IMR-90 (cell line): Measurements from ENCODE around the gene PYGO2. TPM values are rescaled to one million over a fixed set of nuclear protein-coding genes. Genes with fewer than 3 reads are reported as not detected.

Source experiments
- ATAC-seq: fragments of 200-7000 bp; cut with Tn5 transposase; 2 replicates; pipeline ENCODE4 v1.9.1; 2020; ENCODE audit warnings: low read depth, mild to moderate bottlenecking, moderate library complexity
- BruUV-seq: library from RNA; stranded (reverse); fragments of 400-500 nt; replicated peaks from 2 replicates; lab custom pipeline; 2021; lab: Mats Ljungman, UMichigan
- CTCF ChIA-PET: fragments of 300-600 bp; formaldehyde crosslinking; extraction: SDS; loops from one replicate; lab custom pipeline; 2021; ENCODE audit warnings: antibody characterized with exemption; lab: Yijun Ruan, JAX
- POLR2A ChIA-PET: fragments of 300-600 bp; sonication (Branson Sonifier 250); formaldehyde crosslinking; loops from one replicate; lab custom pipeline; 2022; ENCODE audit warnings: antibody characterized with exemption; ENCODE audit not compliant: unreplicated experiment; lab: Charles Lee
- DNase-seq: peaks from one replicate; pipeline ENCODE4 v3.0.0; 2013
- H2AFZ ChIP-seq: replicated peaks from 2 replicates; pipeline ENCODE3; 2013; ENCODE audit warnings: low read length, mild to moderate bottlenecking; ENCODE audit not compliant: poor library complexity
- H2AK5ac ChIP-seq: 2 replicates; pipeline ENCODE4 v1.6.1; 2013; ENCODE audit warnings: low read depth, low read length, inconsistent platforms
- H2AK9ac ChIP-seq: replicated peaks from 2 replicates; pipeline ENCODE3; 2013; ENCODE audit warnings: mild to moderate bottlenecking, low read depth, low read length, moderate library complexity; ENCODE audit not compliant: poor library complexity
- H2BK120ac ChIP-seq: 2 replicates; pipeline ENCODE4 v1.6.1; 2013; ENCODE audit warnings: low read depth, low read length, inconsistent platforms
- H2BK15ac ChIP-seq: 3 replicates; pipeline ENCODE4 v1.6.1; 2013; ENCODE audit warnings: low read depth, low read length, inconsistent platforms
- H2BK20ac ChIP-seq: 2 replicates; pipeline ENCODE4 v1.6.1; 2013; ENCODE audit warnings: low read depth, mild to moderate bottlenecking, inconsistent platforms, low read length, moderate library complexity
- H2BK5ac ChIP-seq: 2 replicates; pipeline ENCODE4 v1.6.1; 2013; ENCODE audit warnings: mild to moderate bottlenecking, low read depth, low read length, inconsistent platforms; ENCODE audit not compliant: poor library complexity, severe bottlenecking
- H3K14ac ChIP-seq: replicated peaks from 2 replicates; pipeline ENCODE4 v1.6.1; 2013; ENCODE audit warnings: low read depth, low read length, inconsistent platforms
- H3K18ac ChIP-seq: 2 replicates; pipeline ENCODE4 v1.6.1; 2013; ENCODE audit warnings: low read depth, low read length, control low read depth
- H3K23ac ChIP-seq: 2 replicates; pipeline ENCODE4 v1.6.1; 2013; ENCODE audit warnings: low read depth, low read length, inconsistent platforms
- H3K27ac ChIP-seq: 2 replicates; pipeline ENCODE4 v1.5.1; 2013; ENCODE audit warnings: mild to moderate bottlenecking, control low read depth, low read length; ENCODE audit not compliant: insufficient read depth
- H3K27me3 ChIP-seq: 2 replicates; pipeline ENCODE4 v1.6.1; 2013; ENCODE audit warnings: low read length; ENCODE audit not compliant: control insufficient read depth, insufficient read depth
- H3K36me3 ChIP-seq: 2 replicates; pipeline ENCODE4 v1.6.1; 2013; ENCODE audit warnings: low read length, mixed read lengths; ENCODE audit not compliant: control insufficient read depth, insufficient read depth
- H3K4ac ChIP-seq: 2 replicates; pipeline ENCODE4 v1.6.1; 2013; ENCODE audit warnings: low read depth, low read length, inconsistent platforms
- H3K4me1 ChIP-seq: 2 replicates; pipeline ENCODE4 v1.6.1; 2013; ENCODE audit warnings: low read length, mixed read lengths; ENCODE audit not compliant: control insufficient read depth, insufficient read depth
- H3K4me2 ChIP-seq: 2 replicates; pipeline ENCODE4 v1.6.1; 2013; ENCODE audit warnings: low read depth, mild to moderate bottlenecking, control low read depth, low read length, moderate library complexity
- H3K4me3 ChIP-seq: 2 replicates; pipeline ENCODE4 v1.5.1; 2013; ENCODE audit warnings: low read depth, mild to moderate bottlenecking, control low read depth, low read length, moderate library complexity; ENCODE audit not compliant: insufficient read depth
- H3K56ac ChIP-seq: 2 replicates; pipeline ENCODE4 v1.6.1; 2013; ENCODE audit warnings: low read length, inconsistent platforms; ENCODE audit not compliant: insufficient read depth; ENCODE audit errors: extremely low read depth
- H3K79me1 ChIP-seq, 2 experiments: 2 replicates each; pipeline ENCODE4 v1.6.1; 2013; ENCODE audit warnings: low read length in 2 of 2, inconsistent platforms in 1 of 2, low read depth in 1 of 2
- H3K9ac ChIP-seq: 2 replicates; pipeline ENCODE4 v1.6.1; 2013; ENCODE audit warnings: low read depth, low read length, control low read depth
- H3K9me1 ChIP-seq: 2 replicates; pipeline ENCODE4 v1.6.1; 2013; ENCODE audit warnings: low read length, inconsistent platforms; ENCODE audit not compliant: insufficient read depth
- H3K9me3 ChIP-seq: 2 replicates; pipeline ENCODE4 v1.6.1; 2013; ENCODE audit warnings: low read length; ENCODE audit not compliant: control insufficient read depth, insufficient read depth
- H4K20me1 ChIP-seq: 2 replicates; pipeline ENCODE4 v1.6.1; 2013; ENCODE audit warnings: low read length, inconsistent platforms; ENCODE audit not compliant: insufficient read depth
- H4K5ac ChIP-seq: 2 replicates; pipeline ENCODE4 v1.6.1; 2013; ENCODE audit warnings: mild to moderate bottlenecking, low read depth, low read length, control low read depth
- H4K8ac ChIP-seq, 2 experiments: 2 replicates each; pipeline ENCODE4 v1.6.1; 2013; ENCODE audit warnings: low read depth in 2 of 2, low read length in 2 of 2, control low read depth in 1 of 2, inconsistent platforms in 1 of 2
- H4K91ac ChIP-seq: 2 replicates; pipeline ENCODE4 v1.6.1; 2013; ENCODE audit warnings: low read depth, low read length, inconsistent platforms; ENCODE audit not compliant: insufficient read depth
- RAD21 ChIP-seq: IDR thresholded peaks from 2 replicates; pipeline ENCODE4 v1.6.1; 2012; ENCODE audit warnings: low read length, improper control_type of control experiment
- RCOR1 ChIP-seq: IDR thresholded peaks from 2 replicates; pipeline ENCODE4 v1.6.1; 2012; ENCODE audit warnings: mild to moderate bottlenecking, low read length, improper control_type of control experiment; ENCODE audit not compliant: insufficient replicate concordance
- SMC3 ChIP-seq: fragments of 150-350 bp; IDR thresholded peaks from 2 replicates; pipeline ENCODE4 v1.6.1; 2016; ENCODE audit warnings: low read depth, mild to moderate bottlenecking, antibody characterized with exemption, low read length, moderate library complexity
- WGBS, 2 experiments: methylation state at CpG; one replicate each; pipeline versions ENCODE4 v1.1.5 to v1.1.7; 2013; ENCODE audit warnings: missing lambda C conversion rate in 2 of 2; ENCODE audit not compliant: insufficient read length in 1 of 2; ENCODE audit errors: extremely low coverage in 2 of 2; 5-methylcytosine and 5-hydroxymethylcytosine counted together
- dilution Hi-C: fragments of 300-500 bp; cut with HindIII; formaldehyde crosslinking; loops from one replicate; pipeline ENCODE4 v1.14.3; 2018; ENCODE audit warnings: low sequenced_read_pairs; ENCODE audit not compliant: unreplicated experiment
- in situ Hi-C: fragments of 300-500 bp; cut with MboI; formaldehyde crosslinking; loops from 3 replicates; pipeline ENCODE4 v1.14.3; 2019; ENCODE audit warnings: low sequenced_read_pairs, inconsistent platforms, mixed read lengths
- intact Hi-C: fragments of 100-400 bp; cut with micrococcal nuclease; formaldehyde crosslinking; loops from 2 replicates; pipeline ENCODE4 v1.10.0; 2022
- polyA plus RNA-seq, 3 experiments: library from polyadenylated mRNA; depleted of rRNA; stranded (reverse); fragments of >200 nt; gene quantifications; 2 replicates each; pipeline ENCODE4 v1.2.3, GENCODE V29; 2012; ENCODE audit warnings: low replicate concordance in 1 of 3
- total RNA-seq: library from RNA; depleted of rRNA; stranded (reverse); fragments of >200 nt; gene quantifications from 2 replicates; pipeline ENCODE4 v1.2.3, GENCODE V29; 2012
- TF ChIP-seq, protein P1 (sequence below): fragments of 150-350 bp; IDR thresholded peaks from 2 replicates; pipeline ENCODE4 v1.6.1; 2016; ENCODE audit warnings: low read depth, mild to moderate bottlenecking, low read length, moderate library complexity, borderline replicate concordance
- TF ChIP-seq, protein P2 (sequence below): conservative IDR thresholded peaks from 2 replicates; pipeline ENCODE4 v1.5.1; 2012; ENCODE audit warnings: mild to moderate bottlenecking, low read depth, low read length, improper control_type of control experiment

PYGO2 gene
- total and polyA plus RNA-seq, 2 of the 4 experiments (the other 2 are of a cell fraction) = 5.4 to 14.8 TPM

DNA sequence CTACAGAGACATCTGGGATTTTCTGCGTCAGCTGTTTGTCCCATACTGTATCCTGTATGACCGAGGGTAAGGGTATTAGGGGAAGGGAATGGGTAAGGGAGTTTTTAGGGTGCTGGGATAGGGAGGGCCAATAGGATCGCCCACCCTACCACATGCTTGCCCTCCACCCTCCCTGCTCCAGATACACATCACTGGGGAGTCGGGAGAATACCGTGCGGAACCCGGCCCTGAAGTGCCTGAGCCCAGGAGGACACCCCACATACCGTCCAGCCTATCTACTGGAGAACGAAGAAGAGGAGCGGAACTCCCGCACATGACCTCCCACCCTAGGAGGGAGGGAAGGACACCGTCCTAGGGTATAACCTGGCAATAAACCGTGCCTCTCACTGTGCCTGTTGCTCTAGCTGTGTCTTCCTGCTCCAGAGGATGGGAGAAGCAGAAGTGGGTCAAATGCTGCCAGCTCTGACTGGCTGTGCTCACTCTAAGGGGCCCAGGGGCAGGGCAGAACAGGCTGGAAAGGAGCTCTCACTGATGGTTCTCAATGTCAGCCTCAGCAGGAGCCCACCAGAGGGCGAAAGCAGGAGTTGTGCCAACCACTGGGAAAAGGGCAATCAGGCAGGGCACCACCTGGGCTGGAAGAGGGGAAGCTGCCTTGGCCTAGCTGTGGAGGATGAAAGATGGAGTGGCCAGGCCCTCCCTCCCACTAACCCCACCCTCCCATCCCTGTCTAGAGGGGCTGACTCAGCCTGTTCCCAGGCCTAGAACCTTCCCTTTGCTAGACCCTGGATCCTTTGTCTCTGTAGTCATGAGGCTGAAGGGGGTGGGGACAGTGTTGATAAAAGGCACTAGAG is 31.4 kb upstream of the PYGO2 start:
- H3K14ac ChIP-seq = no peak overlapping the region
- H3K4me3 ChIP-seq = no peak overlapping the region
- no peak overlapping the region for H2BK15ac ChIP-seq
- H4K5ac ChIP-seq = no peak overlapping the region
- peaks cover 12% of the 10 kb centered on the region; the same call in 1 of the 2 replicates for H4K20me1 ChIP-seq
- peak; percentile 44 for ATAC-seq
- H3K56ac ChIP-seq = no peak overlapping the region
- ChIA-PET CTCF (interaction anchor here (1.1 kb wide), 1 partner anchor 20 kb away, joined by 4 read pairs; no protein-coding TSS in a partner anchor), POLR2A (interaction anchor here (0.8 to 1.0 kb wide), 2 partner anchors 9 to 19 kb away, joined by 3 read pairs; partner anchors contain the start of gene FLAD1)
- intact Hi-C loops = no loop called here
- no peaks in the 10 kb centered on the region for H3K27me3 ChIP-seq
- H4K8ac ChIP-seq = peak overlapping the region in 1 of 2 experiments; percentile 40; a peak in 2 of 4 replicates
- peaks cover 16 to 30% of the 10 kb centered on the region in 2 experiments for H3K79me1 ChIP-seq
- TF ChIP-seq, protein P1, sequence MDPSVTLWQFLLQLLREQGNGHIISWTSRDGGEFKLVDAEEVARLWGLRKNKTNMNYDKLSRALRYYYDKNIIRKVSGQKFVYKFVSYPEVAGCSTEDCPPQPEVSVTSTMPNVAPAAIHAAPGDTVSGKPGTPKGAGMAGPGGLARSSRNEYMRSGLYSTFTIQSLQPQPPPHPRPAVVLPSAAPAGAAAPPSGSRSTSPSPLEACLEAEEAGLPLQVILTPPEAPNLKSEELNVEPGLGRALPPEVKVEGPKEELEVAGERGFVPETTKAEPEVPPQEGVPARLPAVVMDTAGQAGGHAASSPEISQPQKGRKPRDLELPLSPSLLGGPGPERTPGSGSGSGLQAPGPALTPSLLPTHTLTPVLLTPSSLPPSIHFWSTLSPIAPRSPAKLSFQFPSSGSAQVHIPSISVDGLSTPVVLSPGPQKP = no peak
- TF ChIP-seq RAD21 (no peak), SMC3 (0 out of 2 replicates have a peak, but pooled peaks have one; percentile 11), RCOR1 (no peak)
- TF ChIP-seq, protein P2, sequence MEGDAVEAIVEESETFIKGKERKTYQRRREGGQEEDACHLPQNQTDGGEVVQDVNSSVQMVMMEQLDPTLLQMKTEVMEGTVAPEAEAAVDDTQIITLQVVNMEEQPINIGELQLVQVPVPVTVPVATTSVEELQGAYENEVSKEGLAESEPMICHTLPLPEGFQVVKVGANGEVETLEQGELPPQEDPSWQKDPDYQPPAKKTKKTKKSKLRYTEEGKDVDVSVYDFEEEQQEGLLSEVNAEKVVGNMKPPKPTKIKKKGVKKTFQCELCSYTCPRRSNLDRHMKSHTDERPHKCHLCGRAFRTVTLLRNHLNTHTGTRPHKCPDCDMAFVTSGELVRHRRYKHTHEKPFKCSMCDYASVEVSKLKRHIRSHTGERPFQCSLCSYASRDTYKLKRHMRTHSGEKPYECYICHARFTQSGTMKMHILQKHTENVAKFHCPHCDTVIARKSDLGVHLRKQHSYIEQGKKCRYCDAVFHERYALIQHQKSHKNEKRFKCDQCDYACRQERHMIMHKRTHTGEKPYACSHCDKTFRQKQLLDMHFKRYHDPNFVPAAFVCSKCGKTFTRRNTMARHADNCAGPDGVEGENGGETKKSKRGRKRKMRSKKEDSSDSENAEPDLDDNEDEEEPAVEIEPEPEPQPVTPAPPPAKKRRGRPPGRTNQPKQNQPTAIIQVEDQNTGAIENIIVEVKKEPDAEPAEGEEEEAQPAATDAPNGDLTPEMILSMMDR = peak; percentile 15; the same call in 1 of the 2 replicates
- peak overlapping the region; percentile 72 for H3K4ac ChIP-seq
- no peak overlapping the region for H2BK120ac ChIP-seq
- H2AFZ ChIP-seq = peak overlapping the region; percentile 39
- peak overlapping the region; percentile 35 for H2AK5ac ChIP-seq
- peaks cover 4% of the 10 kb centered on the region; the same call in 1 of the 2 replicates for H3K4me1 ChIP-seq
- DNase-seq = peak; percentile 58
- peaks cover 7% of the 10 kb centered on the region for H3K9me1 ChIP-seq
- H3K27ac ChIP-seq = peak overlapping the region; percentile 4; the same call in 1 of the 2 replicates
- no peak overlapping the region for H2BK5ac ChIP-seq
- no TSS peak for BruUV-seq
- H2BK20ac ChIP-seq = no peak overlapping the region
- WGBS, 2 experiments = no CpG with 5 or more reads among the region's 14 CpGs
- no peak overlapping the region for H3K9ac ChIP-seq
- in situ Hi-C loops = no loop called here
- no peaks in the 10 kb centered on the region for H3K9me3 ChIP-seq
- peaks cover 24% of the 10 kb centered on the region for H3K36me3 ChIP-seq
- peak overlapping the region; percentile 91 for H2AK9ac ChIP-seq
- no peak overlapping the region for H3K4me2 ChIP-seq
- dilution Hi-C loops = no loop called here
- H3K18ac ChIP-seq = no peak overlapping the region
- H4K91ac ChIP-seq = no peak overlapping the region
- H3K23ac ChIP-seq = no peak overlapping the region
